ENCODE data around the gene UGGT1.

- TF ChIP-seq CTCF (IDR thresholded peaks at IDR 0.05) (no peak), EP300 (IDR thresholded peaks at IDR 0.05) (no peak), POLR2A (IDR thresholded peaks at IDR 0.05) (no peak), POLR2AphosphoS5 (IDR thresholded peaks at IDR 0.05) (no peak)
Measured at GRCh38 chr2:128076461-128077106, 14.4 kb upstream of the UGGT1 start.
